Esophagus squamous epithelium (tissue), 5 donors: ENCODE results near the gene KANSL3. TPM values are rescaled to one million over a fixed set of nuclear protein-coding genes. Genes with fewer than 3 reads are reported as not detected.
"Not testable (repeated sequence)": the region's sequence is repeated elsewhere in the genome, so short reads cannot be mapped to it uniquely, and the experiment has no call there.

Source experiments
- DNase-seq: peaks from one replicate; lab custom pipeline; 2025; lab: John Stamatoyannopoulos, UW
- H3K27ac ChIP-seq, 4 donors: fragments of 200-600 bp; sonication (generic); one replicate each; pipeline ENCODE4 v1.5.1; 2016 to 2019; ENCODE audit warnings: mild to moderate bottlenecking in 1 of 4
- H3K27me3 ChIP-seq, 4 donors: fragments of 200-600 bp; sonication (generic); 1 replicate in 3 of 4; 2 replicates in 1 of 4; pipeline versions ENCODE4 v1.5.1 to v1.6.0; 2017 to 2021; ENCODE audit warnings: antibody characterized with exemption in 1 of 4
- H3K36me3 ChIP-seq, 3 donors: fragments of 200-600 bp; sonication (generic); one replicate each; pipeline ENCODE4 v1.5.1; 2016 to 2019
- H3K4me1 ChIP-seq, 3 donors: fragments of 200-600 bp; sonication (generic); one replicate each; pipeline ENCODE4 v1.5.1; 2017 to 2019
- H3K4me3 ChIP-seq, 4 donors: fragments of 200-600 bp; sonication (generic); 1 replicate in 3 of 4; 2 replicates in 1 of 4; pipeline ENCODE4 v1.5.1; 2016 to 2019; ENCODE audit warnings: mild to moderate bottlenecking in 2 of 4, moderate library complexity in 1 of 4
- H3K9me3 ChIP-seq, 3 donors: fragments of 200-600 bp; sonication (generic); one replicate each; pipeline ENCODE4 v1.5.1; 2016 to 2019
- POLR2A ChIP-seq, 4 donors: fragments of 450-650 bp; IDR thresholded peaks; one replicate each; pipeline ENCODE4 v1.6.1; 2017; ENCODE audit warnings: antibody characterized with exemption in 4 of 4, mild to moderate bottlenecking in 4 of 4, moderate library complexity in 3 of 4
- WGBS, 2 donors: methylation state at CpG; one replicate each; pipeline ENCODE4 v1.1.5; 2018; 5-methylcytosine and 5-hydroxymethylcytosine counted together
- intact Hi-C: fragments of 100-400 bp; cut with DNase I; formaldehyde crosslinking; loops from one replicate; pipeline ENCODE4 v1.15.0; 2022
- total RNA-seq, 4 donors: library from RNA; depleted of rRNA; stranded (reverse); fragments of >200 nt; gene quantifications; one replicate each; pipeline ENCODE4 v1.1.0, GENCODE V29; 2016
- TF ChIP-seq, protein P1 (sequence below), 6 experiments: fragments of 450-650 bp in 4 of 6; fragments of 200-600 bp in 2 of 6; sonication (generic) in 2 of 6; IDR thresholded peaks; one replicate each; pipeline ENCODE4 v1.5.1; 2016 to 2019; ENCODE audit warnings: antibody characterized with exemption in 6 of 6, mild to moderate bottlenecking in 4 of 6, moderate library complexity in 4 of 6
- donor health status: DM: yes; HTN: yes; CAD: no.

The KANSL3 gene
- total RNA-seq, 4 donors from 2014 or later, result 16.0 to 45.2 (median 18.1) TPM

DNA sequence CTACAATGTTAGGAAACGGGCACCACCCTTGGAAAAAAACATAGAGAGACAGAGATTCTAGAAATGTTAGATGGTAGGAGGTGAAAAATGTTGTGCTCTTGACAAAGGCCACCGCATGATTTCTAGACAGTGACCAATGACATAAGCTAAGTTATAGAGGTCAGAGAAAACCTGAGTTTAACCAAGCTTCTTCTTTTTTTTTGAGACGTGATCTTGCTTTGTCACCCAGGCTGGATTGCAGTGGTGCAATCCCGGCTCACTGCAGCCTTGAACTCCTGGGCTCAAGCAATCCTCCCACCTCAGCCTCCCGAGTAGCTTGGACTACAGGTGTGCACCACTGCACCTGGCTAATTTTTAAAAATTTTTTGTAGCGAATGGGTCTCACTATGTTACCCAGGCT, 17.4 kb upstream of the KANSL3 start:
- 72 to 84% methylated on average over 6 of the region's 6 CpGs for WGBS, 2 donors
- Histone ChIP-seq H3K27ac (no peak overlapping the region), H3K4me3 (no peak overlapping the region), H3K36me3 (no peaks in the 10 kb centered on the region), H3K27me3 (no peaks in the 10 kb centered on the region), H3K4me1 (no peaks in the 10 kb centered on the region), H3K9me3 (no peaks in the 10 kb centered on the region)
- no peak for TF ChIP-seq POLR2A (IDR thresholded peaks at IDR 0.05)
- intact Hi-C loops, result no loop called here
- no peak for DNase-seq

DNA sequence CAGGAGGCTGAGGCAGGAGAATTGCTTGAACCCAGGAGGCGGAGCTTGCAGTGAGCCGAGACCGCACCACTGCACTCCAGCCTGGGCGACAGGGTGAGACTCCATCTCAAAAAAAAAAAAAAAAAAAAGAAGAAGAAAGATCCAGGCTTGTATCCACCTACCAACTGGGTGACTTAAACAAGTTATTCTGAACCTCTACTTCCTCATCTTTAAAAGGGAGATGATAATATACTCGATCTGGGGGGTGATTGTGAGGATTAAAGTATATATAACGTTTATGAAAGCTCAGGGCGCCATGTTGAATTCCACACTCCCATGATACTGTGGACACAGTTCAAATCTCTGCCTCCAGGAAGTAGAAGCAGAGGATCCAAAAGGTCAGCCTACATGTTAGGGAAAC, 16.7 kb upstream of the KANSL3 start:
- H3K36me3 ChIP-seq, H3K27ac ChIP-seq, intact Hi-C loops, H3K4me1 ChIP-seq, DNase-seq, H3K27me3 ChIP-seq, H3K9me3 ChIP-seq, H3K4me3 ChIP-seq: not testable (repeated sequence)
- WGBS, 2 donors, result 83 to 89% methylated on average over 7 of the region's 7 CpGs

- intact Hi-C loops, result no loop called here
- no peaks in the 10 kb centered on the region for H3K36me3 ChIP-seq
These were observed 13.7 kb upstream of the KANSL3 start for GRCh38 chr2:96651793-96652192.

DNA sequence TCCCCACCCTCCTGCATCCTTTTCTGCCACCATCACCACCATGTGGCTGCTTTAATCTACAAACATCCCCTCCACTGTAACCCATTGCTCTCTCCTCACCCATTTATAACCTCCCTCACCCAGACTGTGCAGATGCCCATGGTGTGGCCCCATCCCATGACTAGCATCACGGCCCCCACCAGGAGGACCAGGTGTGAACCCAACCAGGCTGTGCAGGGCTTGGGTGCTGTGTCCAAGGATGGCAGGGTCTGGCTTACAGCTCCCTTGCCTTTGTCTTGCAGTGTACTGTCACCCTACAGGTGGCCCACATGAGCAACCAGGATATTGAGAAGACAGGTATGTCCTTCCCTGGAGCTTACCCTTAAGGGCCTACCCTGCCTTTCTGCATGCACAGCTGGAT, 11.2 kb upstream of the KANSL3 start:
- DNase-seq, result no peak
- TF ChIP-seq, protein P1, sequence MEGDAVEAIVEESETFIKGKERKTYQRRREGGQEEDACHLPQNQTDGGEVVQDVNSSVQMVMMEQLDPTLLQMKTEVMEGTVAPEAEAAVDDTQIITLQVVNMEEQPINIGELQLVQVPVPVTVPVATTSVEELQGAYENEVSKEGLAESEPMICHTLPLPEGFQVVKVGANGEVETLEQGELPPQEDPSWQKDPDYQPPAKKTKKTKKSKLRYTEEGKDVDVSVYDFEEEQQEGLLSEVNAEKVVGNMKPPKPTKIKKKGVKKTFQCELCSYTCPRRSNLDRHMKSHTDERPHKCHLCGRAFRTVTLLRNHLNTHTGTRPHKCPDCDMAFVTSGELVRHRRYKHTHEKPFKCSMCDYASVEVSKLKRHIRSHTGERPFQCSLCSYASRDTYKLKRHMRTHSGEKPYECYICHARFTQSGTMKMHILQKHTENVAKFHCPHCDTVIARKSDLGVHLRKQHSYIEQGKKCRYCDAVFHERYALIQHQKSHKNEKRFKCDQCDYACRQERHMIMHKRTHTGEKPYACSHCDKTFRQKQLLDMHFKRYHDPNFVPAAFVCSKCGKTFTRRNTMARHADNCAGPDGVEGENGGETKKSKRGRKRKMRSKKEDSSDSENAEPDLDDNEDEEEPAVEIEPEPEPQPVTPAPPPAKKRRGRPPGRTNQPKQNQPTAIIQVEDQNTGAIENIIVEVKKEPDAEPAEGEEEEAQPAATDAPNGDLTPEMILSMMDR (IDR thresholded peaks at IDR 0.05), result no peak
- TF ChIP-seq POLR2A (IDR thresholded peaks at IDR 0.05), result no peak
- 80 to 100% methylated on average over 1 of the region's 1 CpG for WGBS, 2 donors
- Histone ChIP-seq H3K36me3 (no peaks in the 10 kb centered on the region), H3K9me3 (no peaks in the 10 kb centered on the region), H3K27ac (no peak overlapping the region), H3K27me3 (no peaks in the 10 kb centered on the region), H3K4me3 (no peak overlapping the region), H3K4me1 (no peaks in the 10 kb centered on the region)
- intact Hi-C loops, result no loop called here

More at GRCh38 chr2:96651793-96652192, 13.7 kb upstream of the KANSL3 start:
- no peak overlapping the region for H3K4me3 ChIP-seq
- no peak for DNase-seq
- no peak for TF ChIP-seq POLR2A (IDR thresholded peaks at IDR 0.05)
- TF ChIP-seq, protein P1 (IDR thresholded peaks at IDR 0.05), result no peak
- no peak overlapping the region for H3K27ac ChIP-seq
- H3K27me3 ChIP-seq, result no peaks in the 10 kb centered on the region
- H3K4me1 ChIP-seq, result no peaks in the 10 kb centered on the region
- no peaks in the 10 kb centered on the region for H3K9me3 ChIP-seq
- WGBS, 2 donors, result 89 to 100% methylated on average over 1 to 4 of the region's 8 CpGs

- H3K4me1 ChIP-seq, result no peaks in the 10 kb centered on the region
- no peak for TF ChIP-seq POLR2A (IDR thresholded peaks at IDR 0.05)
- TF ChIP-seq, protein P1 (IDR thresholded peaks at IDR 0.05), result no peak
- DNase-seq, result no peak
- H3K9me3 ChIP-seq, result no peaks in the 10 kb centered on the region
- H3K36me3 ChIP-seq, result no peaks in the 10 kb centered on the region
- no peak overlapping the region for H3K4me3 ChIP-seq
- H3K27me3 ChIP-seq, result no peaks in the 10 kb centered on the region
- intact Hi-C loops, result no loop called here
- no peak overlapping the region for H3K27ac ChIP-seq
- 95 to 96% methylated on average over 6 to 7 of the region's 7 CpGs for WGBS, 2 donors
These were observed 10.3 kb upstream of the KANSL3 start for GRCh38 chr2:96648306-96648930.

DNA sequence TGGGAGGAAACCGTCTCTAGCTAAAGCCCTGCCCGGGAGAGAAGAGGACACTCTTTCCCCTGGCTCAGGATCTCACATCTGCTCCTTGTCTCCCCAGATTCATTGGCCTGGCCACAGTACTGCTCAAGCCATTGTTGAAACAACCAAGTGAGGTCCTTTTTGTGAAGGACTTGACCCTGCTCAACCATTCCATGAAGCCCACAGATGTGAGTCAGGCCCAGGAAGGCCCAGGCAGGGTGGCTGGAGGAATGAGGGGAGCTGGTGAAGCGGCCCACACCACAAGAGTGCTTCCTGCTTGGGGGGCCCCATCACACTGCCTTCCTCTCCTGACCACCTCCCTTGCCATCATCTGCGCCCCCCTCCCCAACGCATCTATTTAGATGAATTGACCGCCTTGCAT, 9.6 kb upstream of the KANSL3 start:
- no peaks in the 10 kb centered on the region for H3K27me3 ChIP-seq
- H3K4me3 ChIP-seq, result no peak overlapping the region
- no peak for DNase-seq
- no peaks in the 10 kb centered on the region for H3K36me3 ChIP-seq
- TF ChIP-seq, protein P1 (IDR thresholded peaks at IDR 0.05), result no peak
- no peak for TF ChIP-seq POLR2A (IDR thresholded peaks at IDR 0.05)
- intact Hi-C loops, result no loop called here
- 91 to 96% methylated on average over 3 to 6 of the region's 6 CpGs for WGBS, 2 donors
- peaks cover 0 to 4% (median 0%) of the 10 kb centered on the region in 3 donors for H3K4me1 ChIP-seq
- no peaks in the 10 kb centered on the region for H3K9me3 ChIP-seq
- no peak overlapping the region for H3K27ac ChIP-seq
